ENCODE measurements around the gene HCRTR1. TPM values are rescaled to one million over a fixed set of nuclear protein-coding genes. Genes with fewer than 3 reads are reported as not detected.

Gene HCRTR1
- total RNA-seq, 4 donors from 2014 or later: 0.21 to 2.5 TPM; not detected in 2

DNA sequence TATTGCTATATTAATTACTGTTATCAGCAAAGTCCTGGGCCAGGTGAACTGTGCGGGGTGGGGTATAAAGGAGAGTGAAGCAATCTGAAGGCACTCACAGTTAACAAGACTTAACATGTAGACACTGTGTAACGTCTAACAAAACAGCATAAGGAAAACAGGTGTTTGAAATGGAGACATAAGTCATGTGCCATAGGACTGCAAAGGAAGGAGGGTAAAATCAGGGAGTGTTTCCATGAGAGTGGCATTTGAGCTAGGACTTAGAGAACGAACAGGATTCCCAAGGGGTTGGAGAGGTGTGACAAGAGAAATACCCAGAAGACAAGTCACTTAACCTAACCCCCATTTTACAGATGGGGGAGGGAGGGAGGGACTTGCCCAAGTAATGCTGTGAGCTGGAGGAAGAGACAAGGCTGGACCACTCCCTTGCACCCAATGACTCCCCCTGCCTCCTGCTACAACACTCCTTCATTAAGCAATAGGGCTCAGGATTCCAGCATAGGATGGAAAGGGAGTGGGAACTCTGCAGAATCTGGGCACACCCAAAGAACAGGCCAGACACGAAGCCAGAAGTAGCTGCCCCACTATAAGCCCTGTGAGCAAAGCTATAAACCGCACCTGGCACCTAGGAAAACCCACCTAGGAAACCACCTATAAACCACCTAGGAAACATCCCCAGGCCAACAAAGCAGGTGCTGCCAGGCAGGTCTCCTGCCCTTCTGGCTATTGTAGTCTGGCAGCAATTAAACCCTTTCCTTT is 20.6 kb downstream of the HCRTR1 start:
- no peak for DNase-seq (ENCODE audit: low spot score in 2 of 2)
- H3K4me1 ChIP-seq: peaks cover 0 to 62% (median 7%) of the 10 kb centered on the region in 4 donors
- no peak overlapping the region for H3K4me3 ChIP-seq
- H3K27ac ChIP-seq: no peak overlapping the region
- 51 to 65% methylated on average over 5 of the region's 5 CpGs for WGBS, 2 donors
- TF ChIP-seq EP300 (IDR thresholded peaks at IDR 0.05) (no peak), POLR2A (IDR thresholded peaks at IDR 0.05) (no peak)
- TF ChIP-seq, protein P1, sequence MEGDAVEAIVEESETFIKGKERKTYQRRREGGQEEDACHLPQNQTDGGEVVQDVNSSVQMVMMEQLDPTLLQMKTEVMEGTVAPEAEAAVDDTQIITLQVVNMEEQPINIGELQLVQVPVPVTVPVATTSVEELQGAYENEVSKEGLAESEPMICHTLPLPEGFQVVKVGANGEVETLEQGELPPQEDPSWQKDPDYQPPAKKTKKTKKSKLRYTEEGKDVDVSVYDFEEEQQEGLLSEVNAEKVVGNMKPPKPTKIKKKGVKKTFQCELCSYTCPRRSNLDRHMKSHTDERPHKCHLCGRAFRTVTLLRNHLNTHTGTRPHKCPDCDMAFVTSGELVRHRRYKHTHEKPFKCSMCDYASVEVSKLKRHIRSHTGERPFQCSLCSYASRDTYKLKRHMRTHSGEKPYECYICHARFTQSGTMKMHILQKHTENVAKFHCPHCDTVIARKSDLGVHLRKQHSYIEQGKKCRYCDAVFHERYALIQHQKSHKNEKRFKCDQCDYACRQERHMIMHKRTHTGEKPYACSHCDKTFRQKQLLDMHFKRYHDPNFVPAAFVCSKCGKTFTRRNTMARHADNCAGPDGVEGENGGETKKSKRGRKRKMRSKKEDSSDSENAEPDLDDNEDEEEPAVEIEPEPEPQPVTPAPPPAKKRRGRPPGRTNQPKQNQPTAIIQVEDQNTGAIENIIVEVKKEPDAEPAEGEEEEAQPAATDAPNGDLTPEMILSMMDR (IDR thresholded peaks at IDR 0.05): no peak
- H3K9me3 ChIP-seq: no peaks in the 10 kb centered on the region
- no peaks in the 10 kb centered on the region for H3K27me3 ChIP-seq
- H3K36me3 ChIP-seq: peaks cover 0 to 19% (median 6%) of the 10 kb centered on the region in 3 donors

DNA sequence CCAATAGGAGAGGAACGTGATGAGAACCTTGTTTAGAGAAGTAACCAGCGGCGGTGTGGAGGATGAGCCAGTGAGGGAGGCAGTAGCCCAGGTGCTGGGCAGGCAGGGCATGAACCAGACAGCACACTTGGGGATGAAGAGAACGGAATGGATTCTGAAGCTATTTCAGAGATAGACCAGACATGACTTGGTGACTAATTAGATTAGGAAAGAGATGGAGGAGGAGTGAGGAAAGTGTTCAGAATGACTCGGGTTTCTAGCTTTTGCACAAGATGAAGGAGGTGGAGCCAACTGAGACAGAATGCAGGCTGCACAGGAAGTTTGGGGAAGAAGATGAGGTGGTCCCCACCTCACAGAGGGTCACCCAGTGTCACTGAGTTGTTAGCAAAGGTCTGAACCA is 22.1 kb downstream of the HCRTR1 start:
- TF ChIP-seq POLR2A (IDR thresholded peaks at IDR 0.05) (no peak), EP300 (IDR thresholded peaks at IDR 0.05) (no peak)
- TF ChIP-seq, protein P1 (IDR thresholded peaks at IDR 0.05): no peak
- no peaks in the 10 kb centered on the region for H3K9me3 ChIP-seq
- no peak for DNase-seq (ENCODE audit: low spot score in 2 of 2)
- H3K27me3 ChIP-seq: no peaks in the 10 kb centered on the region
- peaks cover 0 to 73% (median 18%) of the 10 kb centered on the region in 4 donors for H3K4me1 ChIP-seq
- no peak overlapping the region for H3K27ac ChIP-seq
- 45 to 60% methylated on average over 5 of the region's 5 CpGs for WGBS, 2 donors
- no peak overlapping the region for H3K4me3 ChIP-seq
- peaks cover 0 to 10% (median 6%) of the 10 kb centered on the region in 3 donors for H3K36me3 ChIP-seq

DNA sequence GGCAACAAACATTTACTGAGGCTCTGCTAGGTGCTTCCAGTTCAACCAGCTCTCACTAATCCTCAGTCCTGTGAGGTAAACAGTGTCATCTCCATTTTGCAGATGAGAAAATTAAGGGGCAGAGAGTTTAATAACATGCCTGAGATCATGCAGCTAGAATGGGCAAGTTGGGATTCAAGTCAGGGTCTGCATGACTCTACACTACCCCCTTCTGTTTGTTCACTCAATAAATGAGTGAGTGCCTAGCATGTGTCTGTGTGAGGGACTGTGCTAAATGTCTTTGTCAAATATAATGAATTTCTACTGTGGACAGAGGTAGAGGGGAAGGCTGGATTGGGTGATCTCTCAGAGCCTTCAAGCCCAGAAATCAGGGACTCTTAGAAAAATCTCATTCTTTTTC is 22.7 kb downstream of the HCRTR1 start:
- Histone ChIP-seq H3K27ac (no peak overlapping the region), H3K27me3 (no peaks in the 10 kb centered on the region), H3K4me1 (peaks cover 0 to 73% (median 18%) of the 10 kb centered on the region in 4 donors), H3K9me3 (no peaks in the 10 kb centered on the region), H3K36me3 (peaks cover 0 to 4% (median under 1%) of the 10 kb centered on the region in 3 donors), H3K4me3 (no peak overlapping the region)
- no peak for DNase-seq (ENCODE audit: low spot score in 2 of 2)
- TF ChIP-seq POLR2A (IDR thresholded peaks at IDR 0.05) (no peak), EP300 (IDR thresholded peaks at IDR 0.05) (no peak)
- TF ChIP-seq, protein P1 (IDR thresholded peaks at IDR 0.05): no peak

DNA sequence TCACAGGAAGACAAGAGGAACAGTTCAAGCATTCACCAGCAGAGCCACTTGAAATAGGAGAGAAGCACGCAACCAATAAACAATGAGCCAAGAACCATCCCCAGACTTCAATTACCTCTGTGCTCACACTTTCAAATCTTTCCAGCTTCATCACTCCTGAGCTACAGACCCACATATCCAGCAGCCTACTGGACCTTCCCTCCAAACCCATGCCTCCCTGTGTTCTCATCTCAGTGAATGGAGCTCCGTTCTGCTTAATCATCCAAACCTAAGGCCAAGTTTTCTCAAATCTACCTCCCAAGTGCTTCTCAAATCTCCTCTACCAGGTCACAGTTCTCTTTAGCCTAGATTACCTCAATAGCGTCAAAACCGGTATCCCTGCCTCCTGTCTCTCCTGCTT is 23.5 kb downstream of the HCRTR1 start:
- TF ChIP-seq POLR2A (IDR thresholded peaks at IDR 0.05) (no peak), EP300 (IDR thresholded peaks at IDR 0.05) (no peak)
- TF ChIP-seq, protein P1 (IDR thresholded peaks at IDR 0.05): no peak
- Histone ChIP-seq H3K4me3 (no peak overlapping the region), H3K27me3 (no peaks in the 10 kb centered on the region), H3K4me1 (peaks cover 0 to 81% (median 23%) of the 10 kb centered on the region in 4 donors), H3K9me3 (no peaks in the 10 kb centered on the region), H3K36me3 (no peaks in the 10 kb centered on the region), H3K27ac (no peak overlapping the region)
- 70 to 75% methylated on average over 4 of the region's 4 CpGs for WGBS, 2 donors
- DNase-seq (ENCODE audit: low spot score in 2 of 2): no peak

DNA sequence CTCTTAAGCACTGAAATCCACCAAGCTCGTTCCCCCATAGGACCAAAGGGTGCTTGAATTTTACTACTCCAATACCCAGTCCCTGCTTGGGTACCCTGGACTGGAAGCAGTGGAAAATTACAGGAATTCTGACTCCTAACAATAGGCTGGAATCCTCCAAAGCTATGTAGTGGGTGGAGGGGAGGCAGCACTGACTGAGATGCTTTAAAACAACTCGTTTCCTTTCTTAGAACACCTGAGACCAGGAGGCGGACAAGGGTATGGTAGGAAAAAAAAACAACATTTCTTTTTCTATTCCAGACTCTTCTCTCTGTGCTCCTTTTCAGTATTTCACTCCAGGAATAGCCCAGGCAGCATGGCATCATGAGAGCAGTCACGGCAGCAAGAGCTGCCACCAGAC is 24.9 kb downstream of the HCRTR1 start:
- no peaks in the 10 kb centered on the region for H3K36me3 ChIP-seq
- H3K27me3 ChIP-seq: no peaks in the 10 kb centered on the region
- WGBS, 2 donors: 67 to 80% methylated on average over 4 of the region's 4 CpGs
- H3K9me3 ChIP-seq: no peaks in the 10 kb centered on the region
- H3K4me1 ChIP-seq: peaks cover 0 to 83% (median 23%) of the 10 kb centered on the region in 4 donors
- TF ChIP-seq, protein P1 (IDR thresholded peaks at IDR 0.05): no peak
- TF ChIP-seq EP300 (IDR thresholded peaks at IDR 0.05): no peak
- no peak for TF ChIP-seq POLR2A (IDR thresholded peaks at IDR 0.05)
- DNase-seq (ENCODE audit: low spot score in 2 of 2): no peak
- no peak overlapping the region for H3K27ac ChIP-seq
- H3K4me3 ChIP-seq: no peak overlapping the region

All from tibial nerve (tissue), 4 donors.